ACHN (cell line): Measurements from ENCODE around the gene PARVG.

ENCODE experiments used
- DNase-seq: peaks from one replicate; pipeline ENCODE4 v3.0.0-alpha.2; 2015
- in situ Hi-C: cut with HindIII; loops from 2 replicates; pipeline ENCODE4 v1.10.0; 2017; ENCODE audit warnings: low sequenced_read_pairs, low pct_ligation_motif_present, low pct_unique_long_range_greater_than_20kb

Gene PARVG

DNA sequence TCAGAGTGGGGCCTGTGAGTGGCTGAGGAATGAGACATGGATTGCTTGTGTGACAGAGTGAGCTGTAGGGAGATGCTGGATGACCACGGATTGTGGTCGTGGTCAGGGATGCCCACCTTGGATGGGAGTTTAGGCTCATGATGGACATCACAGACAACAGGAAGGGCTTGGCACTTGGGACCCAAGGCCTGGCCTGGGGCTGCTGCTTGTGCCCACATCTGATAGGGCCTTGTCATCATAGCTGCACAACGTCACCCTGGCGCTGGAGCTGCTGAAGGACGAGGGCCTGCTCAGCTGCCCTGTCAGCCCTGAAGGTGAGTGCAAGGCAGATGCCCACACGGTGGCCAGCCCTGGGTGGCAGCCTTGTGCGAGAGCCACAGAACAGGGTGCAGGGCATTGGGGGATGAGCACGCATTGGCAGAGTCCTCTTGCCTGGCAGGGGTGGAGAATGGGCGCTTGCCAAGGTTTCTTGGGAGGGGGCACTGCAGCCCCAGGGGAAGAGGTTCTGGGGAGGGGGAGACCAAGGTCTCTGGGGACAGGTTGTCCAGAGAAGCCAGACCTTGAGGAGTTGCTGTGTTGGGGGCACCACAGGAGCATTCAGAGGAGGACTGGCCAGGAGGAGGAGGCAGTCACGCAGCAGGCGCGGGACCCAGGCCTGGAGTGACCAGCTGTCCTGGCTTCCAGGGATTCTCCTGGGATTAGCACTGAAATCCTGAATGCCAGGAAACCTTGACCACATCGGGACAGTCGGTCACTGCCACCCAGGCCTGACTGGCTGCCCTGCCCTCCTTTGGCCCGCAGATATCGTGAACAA lies 25.0 kb downstream of the PARVG start:
- in situ Hi-C loops, result no loop called here
- DNase-seq, result no peak

DNA sequence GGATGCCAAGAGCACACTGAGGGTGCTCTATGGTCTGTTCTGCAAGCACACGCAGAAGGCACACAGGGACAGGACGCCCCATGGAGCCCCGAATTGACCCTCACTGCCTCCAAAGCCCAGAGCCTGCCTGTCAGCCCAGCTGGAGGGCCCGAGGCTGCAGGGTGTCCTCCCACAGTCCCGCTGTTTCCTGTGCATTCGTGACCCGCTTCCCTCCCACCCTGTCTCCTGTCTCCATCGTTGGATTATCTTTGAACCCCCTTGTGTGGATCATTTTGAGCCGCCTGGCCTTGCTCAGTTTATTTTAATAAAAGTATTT lies 25.6 kb downstream of the PARVG start:
- DNase-seq, result no peak
- in situ Hi-C loops, result no loop called here

DNA sequence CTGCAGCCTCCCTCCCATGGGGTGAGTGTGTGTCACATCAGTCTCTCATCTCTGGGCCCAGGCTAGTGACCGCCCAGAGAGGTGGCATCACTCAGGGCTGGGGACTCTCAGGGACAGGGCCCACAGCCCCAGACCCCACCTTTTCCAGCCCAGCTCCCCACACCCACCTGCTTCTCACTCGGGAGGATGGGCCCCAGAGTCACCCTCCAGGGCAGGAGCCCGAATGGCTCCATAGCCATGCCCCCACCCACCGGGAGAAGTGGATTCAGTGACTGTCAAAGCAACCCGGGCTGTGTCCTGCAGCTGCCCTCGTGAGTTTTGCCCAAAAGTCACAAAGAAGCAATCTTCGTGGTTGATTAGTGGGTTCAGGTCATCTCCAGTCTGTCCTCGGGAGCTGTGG lies 26.0 kb downstream of the PARVG start:
- no peak for DNase-seq
- in situ Hi-C loops, result no loop called here

DNA sequence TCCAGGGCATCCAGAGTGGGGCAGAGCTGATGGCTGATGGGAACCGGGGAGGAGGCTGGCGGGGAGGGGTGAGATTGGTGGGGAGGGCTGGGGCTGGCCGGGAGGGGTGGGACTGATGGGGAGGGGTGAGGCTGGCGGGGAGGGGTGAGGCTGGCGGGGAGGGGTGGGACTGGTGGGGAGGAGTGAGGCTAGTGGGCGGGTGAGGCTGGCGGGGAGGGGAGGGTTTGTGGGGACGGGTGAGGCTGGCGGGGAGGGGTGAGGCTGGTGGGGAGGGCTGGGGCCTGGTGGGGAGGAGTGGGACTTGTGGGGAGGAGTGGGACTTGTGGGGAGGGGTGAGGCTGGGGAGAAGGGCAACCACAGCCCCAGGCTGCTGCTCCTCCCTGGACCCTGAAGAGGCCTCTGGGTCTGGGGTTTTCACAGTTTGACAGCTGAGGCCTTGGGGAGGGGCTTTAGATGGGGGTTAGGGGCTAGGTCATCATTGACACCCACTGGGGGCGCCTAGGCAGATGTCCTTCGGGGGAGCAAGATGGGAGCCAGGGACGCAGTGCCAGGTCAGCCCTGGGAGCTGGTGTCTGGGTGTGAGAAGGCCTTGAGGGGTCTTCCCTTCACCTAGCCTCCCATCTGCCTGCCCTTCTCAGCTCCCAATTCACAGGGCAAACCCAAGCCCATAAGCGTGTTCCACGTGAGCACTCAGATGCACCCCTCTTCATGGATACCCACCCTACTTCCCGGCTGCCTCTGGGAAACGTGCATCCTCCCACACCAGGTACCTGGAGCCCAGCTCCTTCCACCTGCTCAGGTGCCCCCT lies 26.7 kb downstream of the PARVG start:
- in situ Hi-C loops, result no loop called here
- DNase-seq, result no peak

DNA sequence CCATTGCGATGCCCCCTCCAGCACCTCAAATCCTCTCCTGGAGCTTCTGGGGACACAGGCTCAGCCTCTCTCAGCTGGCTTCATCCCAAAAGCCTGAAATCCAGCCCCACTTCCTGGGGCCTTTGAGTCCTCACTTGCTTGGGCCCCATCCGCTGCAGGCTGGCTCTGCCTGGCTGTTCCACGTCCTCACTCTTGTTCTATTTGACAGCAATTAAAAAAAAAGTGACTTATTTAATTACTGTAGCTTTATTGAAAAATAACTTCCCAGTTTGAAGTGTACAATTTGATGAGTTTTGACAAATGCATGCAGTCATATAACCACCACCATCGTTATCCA lies 27.2 kb downstream of the PARVG start:
- in situ Hi-C loops, result no loop called here
- no peak for DNase-seq

DNA sequence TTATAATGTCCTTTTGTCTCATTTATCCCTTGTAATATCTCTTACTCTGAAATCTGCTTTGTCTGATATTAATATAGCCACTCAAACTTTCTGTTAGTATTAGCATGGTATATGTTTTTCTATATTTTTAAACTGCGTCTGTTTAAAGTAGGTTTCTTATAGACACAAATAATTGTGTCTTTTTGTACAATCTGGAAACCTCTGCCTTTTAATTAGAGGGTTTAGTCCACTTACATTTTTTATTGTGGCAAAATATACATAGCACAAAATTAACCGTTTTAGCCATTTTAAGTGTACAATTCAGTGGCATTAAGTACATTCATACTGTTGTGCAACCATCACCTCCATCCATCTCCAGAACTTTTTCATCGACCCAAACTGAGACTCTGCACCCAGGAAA lies 28.6 kb downstream of the PARVG start:
- in situ Hi-C loops, result no loop called here
- no peak for DNase-seq

DNA sequence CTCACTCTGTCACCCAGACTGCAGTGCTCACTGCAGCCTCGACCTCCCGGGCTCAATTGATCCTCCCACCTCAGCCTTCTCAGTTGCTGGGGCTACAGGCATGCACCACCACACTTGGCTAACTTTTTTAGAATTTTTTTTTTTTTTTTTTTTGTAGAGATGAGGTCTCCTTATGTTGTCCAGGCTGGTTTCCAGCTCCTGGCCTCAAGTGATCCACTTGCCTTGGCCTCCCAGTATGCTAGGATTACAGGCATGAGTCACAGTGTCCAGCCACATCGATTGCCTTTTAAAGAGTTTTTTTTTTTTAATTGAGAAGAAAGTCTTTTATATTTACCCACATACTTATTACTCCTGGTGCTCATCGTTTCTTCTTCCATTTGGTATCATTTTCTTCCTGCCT lies 30.0 kb downstream of the PARVG start:
- DNase-seq, result no peak
- in situ Hi-C loops, result no loop called here

DNA sequence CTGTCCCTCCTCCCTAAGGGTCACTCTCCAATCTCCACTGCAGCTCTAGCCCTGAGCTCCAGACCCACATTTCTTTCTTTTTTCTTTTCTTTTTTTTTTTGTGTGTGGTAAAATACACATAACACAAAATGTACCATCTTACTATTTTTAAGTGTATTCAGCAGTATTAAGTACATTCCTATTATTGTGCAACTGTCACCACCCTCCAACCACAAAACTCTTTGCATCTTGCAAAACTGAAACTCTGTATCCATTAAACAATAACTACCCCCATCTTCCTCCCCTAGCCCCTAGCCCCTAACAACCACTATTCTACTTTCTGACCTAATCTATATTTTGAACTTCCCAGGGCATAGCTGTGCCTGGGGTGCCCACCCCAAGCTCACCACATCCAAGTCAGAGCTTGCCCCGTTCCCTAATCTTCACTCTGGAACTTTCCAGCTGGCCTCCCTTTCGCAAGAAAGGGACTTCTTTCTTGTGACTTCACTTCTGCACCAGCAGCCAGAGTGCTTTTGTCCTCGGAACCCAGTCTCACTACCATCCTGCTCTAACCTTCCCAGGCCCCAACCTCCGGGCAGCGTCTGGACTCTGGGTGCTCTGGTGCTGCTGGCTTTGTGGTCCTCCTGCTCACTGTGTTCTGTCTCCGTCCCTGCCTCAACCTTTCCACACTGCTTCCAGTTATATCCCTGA lies 30.7 kb downstream of the PARVG start:
- in situ Hi-C loops, result no loop called here
- DNase-seq, result no peak

DNA sequence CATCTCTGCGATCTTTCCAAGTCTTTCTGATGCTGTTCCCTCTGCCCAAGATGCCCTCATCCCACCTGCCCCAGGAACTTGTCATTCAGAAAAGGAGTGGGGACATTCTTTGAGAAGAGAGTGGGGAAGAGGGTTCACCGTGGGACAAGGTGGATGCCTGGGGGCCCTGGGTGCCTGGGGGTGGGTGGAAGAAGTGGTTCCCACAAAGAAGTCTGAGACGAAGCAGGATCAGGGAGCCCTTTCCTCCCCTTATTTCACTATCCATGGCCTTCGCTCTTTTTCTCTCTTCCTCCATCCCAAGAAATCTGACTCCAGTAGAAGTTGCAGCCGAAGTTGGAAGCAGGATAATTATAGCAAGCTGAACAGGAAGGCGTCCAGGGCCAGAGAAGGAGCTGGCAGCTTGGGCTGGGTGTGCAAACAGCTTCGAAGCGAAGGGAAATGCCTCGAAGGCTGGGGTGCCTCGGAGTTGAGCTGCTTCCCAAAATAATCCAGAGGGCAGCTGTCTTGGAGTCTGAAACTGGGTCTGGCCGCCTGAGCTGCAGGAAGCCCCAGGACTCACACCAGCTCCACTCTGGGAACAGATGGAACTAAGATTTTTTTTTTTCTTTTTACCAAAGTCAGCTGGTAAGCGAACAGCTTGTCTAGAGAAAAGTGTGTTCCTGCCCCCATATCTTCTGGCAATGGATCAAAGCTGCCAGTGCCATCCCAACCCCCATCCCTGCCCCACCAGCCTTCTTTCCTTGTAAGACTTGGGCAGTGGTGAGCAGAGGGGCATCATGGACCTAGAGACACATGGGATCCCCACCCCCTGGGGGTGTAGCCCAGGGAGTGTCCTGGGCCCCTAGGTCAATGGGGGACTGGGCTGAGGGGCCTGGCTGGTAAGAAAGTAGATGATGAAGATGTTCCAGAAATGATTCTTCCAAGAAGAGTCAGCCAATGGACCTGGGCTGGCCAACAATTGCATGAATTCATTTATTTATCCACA lies 31.5 kb downstream of the PARVG start:
- in situ Hi-C loops, result no loop called here
- DNase-seq, result no peak

DNA sequence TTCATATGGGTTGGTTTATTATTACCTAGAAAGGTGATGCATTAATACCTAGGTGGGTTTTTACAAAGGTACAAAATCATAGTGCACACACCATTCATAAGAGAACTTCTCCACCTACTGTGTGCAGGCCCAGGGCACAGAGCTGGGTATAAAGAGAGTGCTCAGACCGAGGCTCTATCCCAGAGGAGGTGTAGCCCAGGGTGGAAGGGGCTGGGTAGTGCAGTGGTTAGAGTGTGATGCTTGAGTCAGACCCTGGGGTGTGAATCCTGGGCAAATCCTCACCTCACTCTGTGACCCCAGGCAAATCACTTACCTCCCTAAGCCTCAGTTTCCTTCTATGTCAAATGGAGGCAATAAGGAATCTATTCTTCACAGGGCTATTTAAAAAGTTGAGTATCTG lies 32.2 kb downstream of the PARVG start:
- in situ Hi-C loops, result no loop called here
- DNase-seq, result no peak

DNA sequence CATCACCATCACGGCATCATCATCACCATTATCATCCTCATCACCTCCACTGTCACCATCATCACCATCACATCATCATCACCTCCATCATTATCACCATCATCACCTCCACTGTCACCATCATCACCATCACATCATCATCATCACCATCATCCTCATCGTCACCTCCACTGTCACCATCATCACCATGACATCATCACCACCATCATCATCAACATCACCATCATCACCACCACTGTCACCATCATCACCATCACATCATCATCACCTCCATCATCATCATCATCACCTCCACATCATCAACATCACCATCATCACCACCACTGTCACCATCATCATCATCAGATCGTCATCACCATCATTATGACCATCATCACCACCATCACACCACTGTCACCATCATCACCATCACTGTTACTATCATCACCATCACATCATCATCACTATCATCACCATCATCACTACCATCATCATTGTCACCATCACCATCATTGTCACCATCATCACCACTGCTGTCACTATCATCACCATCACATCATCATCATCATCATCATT lies 32.8 kb downstream of the PARVG start:
- in situ Hi-C loops, result no loop called here
- DNase-seq, result no peak

DNA sequence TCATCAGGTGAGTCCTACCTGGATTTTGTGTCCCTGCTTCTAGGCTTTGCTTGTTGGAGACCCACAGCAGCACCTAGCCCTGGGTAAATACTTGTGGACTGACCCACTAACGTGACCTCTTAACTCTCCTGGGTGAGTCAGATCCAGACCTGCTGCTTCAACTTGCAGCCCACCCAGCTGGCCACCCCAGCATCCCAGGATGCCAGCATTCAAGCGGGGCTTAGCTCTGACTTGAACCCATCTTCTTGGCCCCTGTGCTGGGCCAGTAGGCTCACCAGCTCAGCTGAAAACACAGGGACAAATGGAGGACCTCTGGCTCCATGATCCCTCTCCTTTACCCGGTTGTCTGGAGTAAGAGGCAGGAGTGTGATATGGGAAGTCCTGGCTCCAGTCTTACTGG lies 33.5 kb downstream of the PARVG start:
- in situ Hi-C loops, result no loop called here
- DNase-seq, result no peak

DNA sequence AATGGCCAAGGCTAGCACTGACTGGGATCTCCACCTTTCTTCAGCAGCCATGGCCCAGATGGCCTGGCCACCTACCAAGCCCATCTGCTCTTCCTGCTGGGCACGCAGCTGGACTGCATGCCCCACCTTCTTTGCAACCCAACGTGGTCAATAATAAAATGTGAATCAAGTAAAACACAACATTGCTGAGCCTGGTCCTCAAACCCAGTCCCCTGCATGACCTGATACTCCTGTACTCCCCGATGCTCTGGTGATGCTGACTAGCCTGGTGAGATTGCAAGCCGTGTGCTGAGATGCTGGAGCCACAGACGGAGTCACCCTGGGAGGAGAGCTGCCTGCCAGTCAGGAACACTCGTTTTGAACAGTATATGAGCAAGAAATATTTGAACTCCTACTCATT lies 34.0 kb downstream of the PARVG start:
- no peak for DNase-seq
- in situ Hi-C loops, result no loop called here

DNA sequence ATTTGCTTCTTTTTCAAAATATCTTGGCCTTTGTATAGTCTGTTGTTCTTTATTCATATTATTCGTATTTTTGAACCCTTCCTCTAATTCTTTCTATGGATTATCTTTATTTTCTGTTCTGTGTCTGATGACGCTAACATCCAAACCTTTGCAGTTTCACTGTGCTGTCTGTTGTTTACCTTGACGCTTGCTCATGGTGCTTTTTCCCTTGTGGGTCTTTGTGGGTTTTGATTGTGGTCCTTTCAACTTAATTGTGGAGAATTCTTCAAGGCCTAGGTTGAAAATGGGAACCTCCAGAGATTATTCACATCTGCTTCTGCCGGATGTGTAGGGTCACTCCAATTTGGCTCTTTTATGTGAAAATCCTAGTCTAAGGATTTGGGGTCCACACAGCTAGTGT lies 34.6 kb downstream of the PARVG start:
- no peak for DNase-seq
- in situ Hi-C loops, result no loop called here

DNA sequence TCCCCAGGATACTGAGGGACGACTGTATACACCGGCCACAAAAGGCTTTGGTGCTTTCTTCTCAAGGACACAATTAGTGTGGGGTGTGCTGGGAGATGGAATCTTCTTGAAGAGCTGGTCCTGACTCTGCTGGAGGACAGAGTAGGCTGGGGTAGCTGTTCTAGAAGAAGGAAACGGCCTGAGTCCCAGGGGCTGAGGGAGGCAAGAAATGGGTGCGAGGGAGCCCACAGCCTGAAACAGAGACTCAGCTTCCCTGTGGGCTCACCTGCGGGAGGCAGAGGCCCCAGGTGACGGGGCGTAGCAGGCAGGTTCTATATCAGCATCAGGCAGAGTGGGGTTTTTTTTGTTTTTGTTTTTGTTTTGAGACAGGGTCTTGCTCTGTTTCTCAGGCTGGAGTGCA lies 36.6 kb downstream of the PARVG start:
- in situ Hi-C loops, result no loop called here
- DNase-seq, result no peak

DNA sequence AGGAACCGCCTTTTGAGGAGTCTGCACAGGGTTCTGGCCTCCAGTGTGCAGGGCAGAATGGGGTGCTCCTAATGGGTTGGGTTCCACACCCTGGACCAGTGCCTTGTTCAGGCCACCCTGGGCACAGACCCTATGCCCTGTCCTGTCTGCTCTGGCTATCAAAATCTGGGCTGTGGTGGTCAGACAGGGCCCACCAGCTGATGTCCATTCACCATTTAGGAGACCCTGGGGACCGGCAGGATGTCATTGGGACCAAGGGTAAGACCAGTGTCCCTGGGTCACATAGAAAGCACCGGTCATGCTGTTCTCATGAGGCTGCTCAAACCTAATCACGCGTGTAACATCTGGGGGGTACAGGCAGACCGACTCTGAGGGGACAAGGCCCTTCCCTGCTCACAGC lies 37.3 kb downstream of the PARVG start:
- in situ Hi-C loops, result no loop called here
- DNase-seq, result no peak

DNA sequence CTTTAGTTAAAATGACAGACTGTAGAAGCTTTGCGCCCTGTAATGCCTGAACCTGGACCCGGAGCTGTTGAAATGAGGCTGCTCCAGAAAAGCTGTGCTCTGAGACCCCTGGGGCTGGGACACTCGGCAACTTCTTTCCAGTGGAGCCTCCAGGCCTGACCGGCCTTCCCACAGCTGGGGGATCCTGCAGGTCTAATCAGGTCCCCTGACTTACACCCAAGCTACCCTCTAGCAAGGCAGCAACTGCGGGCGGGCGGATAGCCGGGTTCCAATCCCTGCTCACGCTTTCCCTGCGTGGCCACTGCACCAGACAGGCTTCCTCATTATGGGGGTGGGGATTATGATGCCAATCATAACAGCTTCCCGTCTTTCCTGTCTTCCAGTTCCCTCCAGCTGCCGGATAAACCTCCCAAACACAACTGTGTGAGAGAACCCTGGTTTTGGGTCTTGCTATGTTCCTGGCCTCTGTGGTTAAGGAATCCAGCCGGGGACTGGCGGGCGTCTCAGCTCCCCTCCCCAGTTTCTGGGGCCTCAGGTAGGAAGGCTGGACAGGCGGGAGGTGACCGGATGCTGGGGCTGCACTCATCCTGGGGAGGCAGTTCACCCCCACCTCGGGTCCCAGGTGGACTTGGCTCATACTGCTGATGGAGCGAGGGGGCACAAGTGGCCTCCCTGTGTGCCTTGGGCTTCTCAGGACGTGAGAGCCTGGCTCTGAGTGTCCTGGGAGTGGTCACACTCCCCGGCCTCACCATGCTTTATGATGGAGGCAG lies 38.6 kb downstream of the PARVG start:
- in situ Hi-C loops, result no loop called here
- DNase-seq, result no peak
